ENCODE results near the gene FBRSL1. TPM values are rescaled to one million over a fixed set of nuclear protein-coding genes. Genes with fewer than 3 reads are reported as not detected.

The FBRSL1 gene
- total RNA-seq, 1 experiment from 2014 or later, result 124 TPM

GRCh38 chr12:132484891-132485441 lies 5.0 kb upstream of the FBRSL1 start:
- BruUV-seq (replicated peaks), result no TSS peak
- no peak for ATAC-seq
- H3K27me3 ChIP-seq (ENCODE audit: insufficient read depth, low read length), result no peaks in the 10 kb centered on the region
- no peak overlapping the region for H2AFZ ChIP-seq (ENCODE audit: low read depth, low read length, poor library complexity, severe bottlenecking)
- no peaks in the 10 kb centered on the region for H3K79me2 ChIP-seq (ENCODE audit: insufficient read depth, low read length)
- TF ChIP-seq POLR2AphosphoS5 (IDR thresholded peaks at IDR 0.05; ENCODE audit: low read depth, low read length) (no peak), TCF7L2 (IDR thresholded peaks at IDR 0.05; ENCODE audit: borderline replicate concordance, extremely low read depth, insufficient read depth, insufficient read length) (no peak), EZH2 (IDR thresholded peaks at IDR 0.05) (no peak), CEBPB (IDR thresholded peaks at IDR 0.05; ENCODE audit: low read depth) (no peak), SIN3A (IDR thresholded peaks at IDR 0.05; ENCODE audit: low read depth) (no peak), EZH2phosphoT487 (IDR thresholded peaks at IDR 0.05; ENCODE audit: borderline replicate concordance) (no peak), ATF3 (IDR thresholded peaks at IDR 0.05) (no peak), MAX (IDR thresholded peaks at IDR 0.05) (no peak), JUND (IDR thresholded peaks at IDR 0.05) (no peak), SRF (IDR thresholded peaks at IDR 0.05; ENCODE audit: low read depth) (no peak), SP1 (IDR thresholded peaks at IDR 0.05; ENCODE audit: low read depth) (no peak), FOSL1 (IDR thresholded peaks at IDR 0.05; ENCODE audit: low read depth) (no peak), ZNF274 (IDR thresholded peaks at IDR 0.05; ENCODE audit: low read depth, low read length) (no peak), YY1 (IDR thresholded peaks at IDR 0.05; ENCODE audit: extremely low read depth, insufficient replicate concordance, low read depth, low read length) (no peak), POLR2A (IDR thresholded peaks at IDR 0.05; ENCODE audit: borderline replicate concordance, extremely low read depth, insufficient read depth, insufficient read length) (no peak), CBX3 (IDR thresholded peaks at IDR 0.05; ENCODE audit: low read depth) (no peak), ZBTB33 (IDR thresholded peaks at IDR 0.05; ENCODE audit: extremely low read depth, insufficient replicate concordance, low read length) (no peak)
- TF ChIP-seq, protein P1, sequence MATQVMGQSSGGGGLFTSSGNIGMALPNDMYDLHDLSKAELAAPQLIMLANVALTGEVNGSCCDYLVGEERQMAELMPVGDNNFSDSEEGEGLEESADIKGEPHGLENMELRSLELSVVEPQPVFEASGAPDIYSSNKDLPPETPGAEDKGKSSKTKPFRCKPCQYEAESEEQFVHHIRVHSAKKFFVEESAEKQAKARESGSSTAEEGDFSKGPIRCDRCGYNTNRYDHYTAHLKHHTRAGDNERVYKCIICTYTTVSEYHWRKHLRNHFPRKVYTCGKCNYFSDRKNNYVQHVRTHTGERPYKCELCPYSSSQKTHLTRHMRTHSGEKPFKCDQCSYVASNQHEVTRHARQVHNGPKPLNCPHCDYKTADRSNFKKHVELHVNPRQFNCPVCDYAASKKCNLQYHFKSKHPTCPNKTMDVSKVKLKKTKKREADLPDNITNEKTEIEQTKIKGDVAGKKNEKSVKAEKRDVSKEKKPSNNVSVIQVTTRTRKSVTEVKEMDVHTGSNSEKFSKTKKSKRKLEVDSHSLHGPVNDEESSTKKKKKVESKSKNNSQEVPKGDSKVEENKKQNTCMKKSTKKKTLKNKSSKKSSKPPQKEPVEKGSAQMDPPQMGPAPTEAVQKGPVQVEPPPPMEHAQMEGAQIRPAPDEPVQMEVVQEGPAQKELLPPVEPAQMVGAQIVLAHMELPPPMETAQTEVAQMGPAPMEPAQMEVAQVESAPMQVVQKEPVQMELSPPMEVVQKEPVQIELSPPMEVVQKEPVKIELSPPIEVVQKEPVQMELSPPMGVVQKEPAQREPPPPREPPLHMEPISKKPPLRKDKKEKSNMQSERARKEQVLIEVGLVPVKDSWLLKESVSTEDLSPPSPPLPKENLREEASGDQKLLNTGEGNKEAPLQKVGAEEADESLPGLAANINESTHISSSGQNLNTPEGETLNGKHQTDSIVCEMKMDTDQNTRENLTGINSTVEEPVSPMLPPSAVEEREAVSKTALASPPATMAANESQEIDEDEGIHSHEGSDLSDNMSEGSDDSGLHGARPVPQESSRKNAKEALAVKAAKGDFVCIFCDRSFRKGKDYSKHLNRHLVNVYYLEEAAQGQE (IDR thresholded peaks at IDR 0.05; ENCODE audit: low read depth), result no peak
- H3K9me3 ChIP-seq (ENCODE audit: control insufficient read depth in 1 of 2, insufficient read depth in 1 of 2, low read depth in 1 of 2, low read length in 2 of 2), result no peaks in the 10 kb centered on the region
- H3K4me1 ChIP-seq (ENCODE audit: control insufficient read depth in 1 of 2, insufficient read depth in 2 of 2, low read length in 2 of 2), result peaks cover 5 to 14% of the 10 kb centered on the region in 2 experiments; a peak in 3 of 4 replicates
- DNase-seq (ENCODE audit: low read depth, low spot score), result no peak
- RAD21 ChIA-PET (ENCODE audit: low non-redundant PET in 1 of 2, low total read pairs in 2 of 2, uncharacterized antibody in 2 of 2, unreplicated experiment in 2 of 2), result no interaction called here
- intact Hi-C loops (cut with micrococcal nuclease), result no loop called here
- no peaks in the 10 kb centered on the region for H3K36me3 ChIP-seq (ENCODE audit: control insufficient read depth in 1 of 2, insufficient read depth in 2 of 2, low read length in 2 of 2)
- no peak overlapping the region for H3K27ac ChIP-seq (ENCODE audit: low read depth, low read length)
- no peak overlapping the region for H3K9ac ChIP-seq (ENCODE audit: low read length)
- H3K9me2 ChIP-seq (ENCODE audit: insufficient read depth), result no peaks in the 10 kb centered on the region
- CTCF ChIA-PET, result no interaction called here
- H3K4me3 ChIP-seq (replicated peaks in 1 of 2; ENCODE audit: low read depth in 1 of 2, low read length in 2 of 2), result no peak overlapping the region
- H3K4me2 ChIP-seq (ENCODE audit: low read length), result no peak overlapping the region
- H4K20me1 ChIP-seq (ENCODE audit: insufficient read depth), result no peaks in the 10 kb centered on the region
- POLR2A ChIA-PET, result no interaction called here
